HepG2 (cell line): Measurements from ENCODE around the gene ANO10. TPM values are rescaled to one million over a fixed set of nuclear protein-coding genes. Genes with fewer than 3 reads are reported as not detected.
A peak's percentile ranks its signal among the peaks of the same experiment; 100 is the strongest.
"Not testable (repeated sequence)": the region's sequence is repeated elsewhere in the genome, so short reads cannot be mapped to it uniquely, and the experiment has no call there.

ENCODE experiments used
- ATAC-seq: fragments of 200-7000 bp; cut with Tn5 transposase; 3 replicates; pipeline ENCODE4 v1.9.1; 2020; ENCODE audit warnings: mild to moderate bottlenecking, moderate library complexity
- BruUV-seq: library from RNA; stranded (reverse); fragments of 400-500 nt; replicated peaks from 2 replicates; lab custom pipeline; 2021; lab: Mats Ljungman, UMichigan
- CTCF ChIA-PET: fragments of 300-600 bp; formaldehyde crosslinking; extraction: SDS; loops from one replicate; lab custom pipeline; 2021; ENCODE audit warnings: low total read pairs, inconsistent platforms, low intra/inter-chr PET ratio; lab: Yijun Ruan, JAX
- POLR2A ChIA-PET: fragments of 350-600 bp; sonication (Branson Sonifier 250); formaldehyde crosslinking; loops from one replicate; lab custom pipeline; 2020; ENCODE audit warnings: antibody characterized with exemption, inconsistent platforms; lab: Yijun Ruan, JAX
- DNase-seq: peaks from one replicate; pipeline ENCODE4 v3.0.0-alpha.2; 2015; ENCODE audit warnings: low spot score
- FAIRE-seq: peaks from 3 replicates; lab custom pipeline; 2011; peaks lifted over from hg19 to GRCh38; lab: Jason Lieb, UNC
- H2AFZ ChIP-seq: one replicate; pipeline ENCODE4 v1.6.1; 2011; ENCODE audit warnings: low read length, inconsistent platforms
- H3K27ac ChIP-seq: fragments of 300-600 bp; 3 replicates; pipeline ENCODE4 v1.8.0; 2011; ENCODE audit warnings: mixed run types, mild to moderate bottlenecking, mixed read lengths, low read length, inconsistent platforms; ENCODE audit not compliant: insufficient read depth; ENCODE audit errors: extremely low read length
- H3K27me3 ChIP-seq, 2 experiments: fragments of 200-600 bp in 1 of 2; 2 replicates in 1 of 2; 3 replicates in 1 of 2; pipeline versions ENCODE4 v1.6.0 to v1.8.0; 2011; ENCODE audit warnings: low read length in 2 of 2, mild to moderate bottlenecking in 2 of 2, moderate library complexity in 2 of 2, inconsistent platforms in 1 of 2; ENCODE audit not compliant: insufficient read depth in 2 of 2, control insufficient read depth in 1 of 2
- H3K36me3 ChIP-seq, 2 experiments: fragments of 200-600 bp in 1 of 2; replicated peaks in 1 of 2; 2 replicates in 1 of 2; 3 replicates in 1 of 2; pipeline versions ENCODE4 v1.5.1 to v1.8.0; 2011; ENCODE audit warnings: low read length in 2 of 2, inconsistent platforms in 1 of 2; ENCODE audit not compliant: insufficient read depth in 2 of 2, control insufficient read depth in 1 of 2
- H3K4me1 ChIP-seq: 2 replicates; pipeline ENCODE4 v1.5.1; 2012; ENCODE audit warnings: low read length, inconsistent platforms; ENCODE audit not compliant: insufficient read depth
- H3K4me2 ChIP-seq: 2 replicates; pipeline ENCODE4 v1.6.0; 2011; ENCODE audit warnings: low read depth, low read length, inconsistent platforms
- H3K4me3 ChIP-seq, 3 experiments: fragments of 200-600 bp in 1 of 3; sonication (generic), shearing (Covaris generic) in 1 of 3; replicated peaks in 1 of 3; 2 replicates each; pipeline ENCODE4 v1.5.1; 2011 to 2016; ENCODE audit warnings: low read length in 3 of 3, inconsistent platforms in 2 of 3, low read depth in 2 of 3, mild to moderate bottlenecking in 2 of 3, control low read depth in 1 of 3, mixed read lengths in 1 of 3; ENCODE audit not compliant: insufficient read depth in 1 of 3
- H3K79me2 ChIP-seq: one replicate; pipeline ENCODE4 v1.6.1; 2011; ENCODE audit warnings: low read length, inconsistent platforms; ENCODE audit not compliant: insufficient read depth
- H3K9ac ChIP-seq: 2 replicates; pipeline ENCODE4 v1.6.0; 2011; ENCODE audit warnings: mild to moderate bottlenecking, low read depth, low read length, inconsistent platforms; ENCODE audit not compliant: insufficient read depth
- H3K9me3 ChIP-seq: 2 replicates; pipeline ENCODE4 v1.5.1; 2012; ENCODE audit warnings: mild to moderate bottlenecking, low read length
- H4K20me1 ChIP-seq: 2 replicates; pipeline ENCODE4 v1.6.0; 2011; ENCODE audit warnings: inconsistent platforms, mild to moderate bottlenecking, low read length, moderate library complexity; ENCODE audit not compliant: insufficient read depth
- ELF1 ChIP-seq: sonication (generic); formaldehyde crosslinking; IDR thresholded peaks from 2 replicates; pipeline ENCODE4 v1.4.0; 2020; ENCODE audit warnings: missing genetic modification reagents
- FOXA3 ChIP-seq: IDR thresholded peaks from 2 replicates; pipeline ENCODE4 v1.6.1; 2016; ENCODE audit warnings: missing genetic modification reagents, missing compliant biosample characterization
- NCOA2 ChIP-seq: sonication (generic); formaldehyde crosslinking; IDR thresholded peaks from 2 replicates; pipeline ENCODE4 v1.8.0; 2022; ENCODE audit warnings: inconsistent platforms
- SALL1 ChIP-seq: sonication (generic); formaldehyde crosslinking; IDR thresholded peaks from 2 replicates; pipeline ENCODE4 v1.8.0; 2022; ENCODE audit warnings: mild to moderate bottlenecking, missing genetic modification reagents
- YY1 ChIP-seq: IDR thresholded peaks from 2 replicates; pipeline ENCODE4 v1.6.1; 2011; ENCODE audit warnings: low read length, low read depth, moderate library complexity, mild to moderate bottlenecking; ENCODE audit not compliant: insufficient read depth, insufficient replicate concordance
- ZNF33A ChIP-seq: sonication (generic); formaldehyde crosslinking; IDR thresholded peaks from 2 replicates; pipeline ENCODE4 v1.5.1; 2020; ENCODE audit warnings: missing genetic modification reagents, mild to moderate bottlenecking, moderate library complexity, borderline replicate concordance
- ZNF552 ChIP-seq: sonication (generic); formaldehyde crosslinking; IDR thresholded peaks from 2 replicates; pipeline ENCODE4 v1.9.0; 2022; ENCODE audit warnings: missing genetic modification reagents, mild to moderate bottlenecking, borderline replicate concordance
- ZNF564 ChIP-seq: sonication (generic); formaldehyde crosslinking; IDR thresholded peaks from 2 replicates; pipeline ENCODE4 v1.8.1; 2023; ENCODE audit warnings: mild to moderate bottlenecking, missing genetic modification reagents
- WGBS: methylation state at CpG from one replicate; pipeline ENCODE4 v1.1.6; 2017; ENCODE audit warnings: low lambda C conversion rate; 5-methylcytosine and 5-hydroxymethylcytosine counted together
- in situ Hi-C: cut with HindIII; loops from 2 replicates; pipeline ENCODE4 v1.10.0; 2017; ENCODE audit warnings: low pct_unique_long_range_greater_than_20kb; ENCODE audit not compliant: extremely low pct_ligation_motif_present
- intact Hi-C: fragments of 100-400 bp; cut with micrococcal nuclease; formaldehyde crosslinking; loops from one replicate; pipeline ENCODE4 v1.10.0; 2022; ENCODE audit not compliant: unreplicated experiment
- polyA plus RNA-seq, 8 experiments: library from polyadenylated mRNA; depleted of rRNA in 3 of 8; stranded (reverse) in 7 of 8; unstranded in 1 of 8; fragments of >200 nt; fragmentation: Illumina TruSeq in 4 of 8; extraction: Trizol in 4 of 8; gene quantifications; 2 replicates each; pipeline versions ENCODE4 v1.2.1 to v1.2.3, GENCODE V29; 2011 to 2016; ENCODE audit warnings: low read depth in 4 of 8, missing spikeins in 1 of 8, mixed read lengths in 1 of 8; ENCODE audit not compliant: insufficient read depth in 1 of 8
- total RNA-seq, 5 experiments: library from RNA; depleted of rRNA; stranded (reverse); fragments of >200 nt; fragmentation: Illumina TruSeq; extraction: Trizol; gene quantifications; 2 replicates each; pipeline ENCODE4 v1.2.3, GENCODE V29; 2016; ENCODE audit warnings: low read depth in 1 of 5
- TF ChIP-seq, protein P1 (sequence below): sonication (generic); formaldehyde crosslinking; IDR thresholded peaks from 2 replicates; pipeline ENCODE4 v1.4.0; 2020; ENCODE audit warnings: missing genetic modification reagents
- TF ChIP-seq, protein P2 (sequence below): IDR thresholded peaks from 2 replicates; pipeline ENCODE4 v1.6.1; 2016; ENCODE audit warnings: missing compliant biosample characterization, missing genetic modification reagents, borderline replicate concordance
- TF ChIP-seq, protein P3 (sequence below): sonication (generic); formaldehyde crosslinking; IDR thresholded peaks from 2 replicates; pipeline ENCODE4 v1.4.0; 2020; ENCODE audit warnings: mild to moderate bottlenecking, low read depth, missing genetic modification reagents
- TF ChIP-seq, protein P4 (sequence below): sonication (generic); formaldehyde crosslinking; IDR thresholded peaks from 2 replicates; pipeline ENCODE4 v1.5.0; 2020; ENCODE audit warnings: mild to moderate bottlenecking, missing genetic modification reagents, moderate library complexity

ANO10 gene
- total and polyA plus RNA-seq, 2 of the 13 experiments (the other 11 are each of a cell fraction or from before 2014, with no cell fraction given) = 10.4 to 13.1 TPM

DNA sequence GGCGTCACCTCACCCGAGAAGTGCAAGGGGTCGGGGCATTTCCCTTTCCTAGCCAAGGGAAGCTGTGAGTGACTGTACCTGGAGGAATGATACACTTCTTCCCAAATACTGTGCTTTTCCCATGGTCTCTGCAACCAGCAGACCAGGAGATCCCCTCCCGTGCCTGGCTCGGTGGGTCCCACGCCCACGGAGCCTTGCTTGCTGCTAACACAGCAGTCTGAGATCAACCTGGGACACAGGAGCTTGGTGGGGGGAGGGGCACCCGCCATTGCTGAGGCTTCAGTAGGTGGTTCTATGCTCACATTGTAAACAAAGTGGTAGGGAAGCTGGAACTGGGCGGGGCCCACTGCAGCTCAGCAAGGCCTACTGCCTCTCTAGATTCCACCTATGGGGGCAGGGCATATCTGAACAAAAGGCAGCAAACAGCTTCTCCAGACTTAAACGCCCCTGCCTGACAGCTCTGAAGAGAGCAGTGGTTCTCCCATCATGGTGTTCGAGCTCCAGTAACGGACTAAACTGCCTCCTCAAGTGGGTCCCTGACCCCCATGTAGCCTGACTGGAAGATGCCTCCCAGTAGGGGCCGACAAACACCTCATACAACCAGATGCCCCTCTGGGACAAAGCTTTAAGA lies 37.6 kb upstream of the ANO10 start (continued):
- TF ChIP-seq, protein P1, sequence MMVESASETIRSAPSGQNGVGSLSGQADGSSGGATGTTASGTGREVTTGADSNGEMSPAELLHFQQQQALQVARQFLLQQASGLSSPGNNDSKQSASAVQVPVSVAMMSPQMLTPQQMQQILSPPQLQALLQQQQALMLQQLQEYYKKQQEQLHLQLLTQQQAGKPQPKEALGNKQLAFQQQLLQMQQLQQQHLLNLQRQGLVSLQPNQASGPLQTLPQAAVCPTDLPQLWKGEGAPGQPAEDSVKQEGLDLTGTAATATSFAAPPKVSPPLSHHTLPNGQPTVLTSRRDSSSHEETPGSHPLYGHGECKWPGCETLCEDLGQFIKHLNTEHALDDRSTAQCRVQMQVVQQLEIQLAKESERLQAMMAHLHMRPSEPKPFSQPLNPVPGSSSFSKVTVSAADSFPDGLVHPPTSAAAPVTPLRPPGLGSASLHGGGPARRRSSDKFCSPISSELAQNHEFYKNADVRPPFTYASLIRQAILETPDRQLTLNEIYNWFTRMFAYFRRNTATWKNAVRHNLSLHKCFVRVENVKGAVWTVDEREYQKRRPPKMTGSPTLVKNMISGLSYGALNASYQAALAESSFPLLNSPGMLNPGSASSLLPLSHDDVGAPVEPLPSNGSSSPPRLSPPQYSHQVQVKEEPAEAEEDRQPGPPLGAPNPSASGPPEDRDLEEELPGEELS (CRISPR knock-in tag) = no peak
- TF ChIP-seq ZNF564 (CRISPR knock-in tag) (no peak), ELF1 (CRISPR knock-in tag) (no peak), YY1 (peak; percentile 19), ZNF552 (CRISPR knock-in tag) (no peak), NCOA2 (no peak), FOXA3 (CRISPR knock-in tag) (peak; percentile 17; the same call in 1 of the 2 replicates), SALL1 (CRISPR knock-in tag) (peak; percentile 14; the same call in 1 of the 2 replicates), ZNF33A (CRISPR knock-in tag) (no peak)
- TF ChIP-seq, protein P2, sequence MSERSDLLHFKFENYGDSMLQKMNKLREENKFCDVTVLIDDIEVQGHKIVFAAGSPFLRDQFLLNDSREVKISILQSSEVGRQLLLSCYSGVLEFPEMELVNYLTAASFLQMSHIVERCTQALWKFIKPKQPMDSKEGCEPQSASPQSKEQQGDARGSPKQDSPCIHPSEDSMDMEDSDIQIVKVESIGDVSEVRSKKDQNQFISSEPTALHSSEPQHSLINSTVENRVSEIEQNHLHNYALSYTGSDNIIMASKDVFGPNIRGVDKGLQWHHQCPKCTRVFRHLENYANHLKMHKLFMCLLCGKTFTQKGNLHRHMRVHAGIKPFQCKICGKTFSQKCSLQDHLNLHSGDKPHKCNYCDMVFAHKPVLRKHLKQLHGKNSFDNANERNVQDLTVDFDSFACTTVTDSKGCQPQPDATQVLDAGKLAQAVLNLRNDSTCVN (CRISPR knock-in tag) = peak; percentile 88
- TF ChIP-seq, protein P3, sequence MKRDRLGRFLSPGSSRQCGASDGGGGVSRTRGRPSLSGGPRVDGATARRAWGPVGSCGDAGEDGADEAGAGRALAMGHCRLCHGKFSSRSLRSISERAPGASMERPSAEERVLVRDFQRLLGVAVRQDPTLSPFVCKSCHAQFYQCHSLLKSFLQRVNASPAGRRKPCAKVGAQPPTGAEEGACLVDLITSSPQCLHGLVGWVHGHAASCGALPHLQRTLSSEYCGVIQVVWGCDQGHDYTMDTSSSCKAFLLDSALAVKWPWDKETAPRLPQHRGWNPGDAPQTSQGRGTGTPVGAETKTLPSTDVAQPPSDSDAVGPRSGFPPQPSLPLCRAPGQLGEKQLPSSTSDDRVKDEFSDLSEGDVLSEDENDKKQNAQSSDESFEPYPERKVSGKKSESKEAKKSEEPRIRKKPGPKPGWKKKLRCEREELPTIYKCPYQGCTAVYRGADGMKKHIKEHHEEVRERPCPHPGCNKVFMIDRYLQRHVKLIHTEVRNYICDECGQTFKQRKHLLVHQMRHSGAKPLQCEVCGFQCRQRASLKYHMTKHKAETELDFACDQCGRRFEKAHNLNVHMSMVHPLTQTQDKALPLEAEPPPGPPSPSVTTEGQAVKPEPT (CRISPR knock-in tag) = no peak
- TF ChIP-seq, protein P4, sequence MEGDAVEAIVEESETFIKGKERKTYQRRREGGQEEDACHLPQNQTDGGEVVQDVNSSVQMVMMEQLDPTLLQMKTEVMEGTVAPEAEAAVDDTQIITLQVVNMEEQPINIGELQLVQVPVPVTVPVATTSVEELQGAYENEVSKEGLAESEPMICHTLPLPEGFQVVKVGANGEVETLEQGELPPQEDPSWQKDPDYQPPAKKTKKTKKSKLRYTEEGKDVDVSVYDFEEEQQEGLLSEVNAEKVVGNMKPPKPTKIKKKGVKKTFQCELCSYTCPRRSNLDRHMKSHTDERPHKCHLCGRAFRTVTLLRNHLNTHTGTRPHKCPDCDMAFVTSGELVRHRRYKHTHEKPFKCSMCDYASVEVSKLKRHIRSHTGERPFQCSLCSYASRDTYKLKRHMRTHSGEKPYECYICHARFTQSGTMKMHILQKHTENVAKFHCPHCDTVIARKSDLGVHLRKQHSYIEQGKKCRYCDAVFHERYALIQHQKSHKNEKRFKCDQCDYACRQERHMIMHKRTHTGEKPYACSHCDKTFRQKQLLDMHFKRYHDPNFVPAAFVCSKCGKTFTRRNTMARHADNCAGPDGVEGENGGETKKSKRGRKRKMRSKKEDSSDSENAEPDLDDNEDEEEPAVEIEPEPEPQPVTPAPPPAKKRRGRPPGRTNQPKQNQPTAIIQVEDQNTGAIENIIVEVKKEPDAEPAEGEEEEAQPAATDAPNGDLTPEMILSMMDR (CRISPR knock-in tag) = 0 out of 2 replicates have a peak, but pooled peaks have one; percentile 12

DNA sequence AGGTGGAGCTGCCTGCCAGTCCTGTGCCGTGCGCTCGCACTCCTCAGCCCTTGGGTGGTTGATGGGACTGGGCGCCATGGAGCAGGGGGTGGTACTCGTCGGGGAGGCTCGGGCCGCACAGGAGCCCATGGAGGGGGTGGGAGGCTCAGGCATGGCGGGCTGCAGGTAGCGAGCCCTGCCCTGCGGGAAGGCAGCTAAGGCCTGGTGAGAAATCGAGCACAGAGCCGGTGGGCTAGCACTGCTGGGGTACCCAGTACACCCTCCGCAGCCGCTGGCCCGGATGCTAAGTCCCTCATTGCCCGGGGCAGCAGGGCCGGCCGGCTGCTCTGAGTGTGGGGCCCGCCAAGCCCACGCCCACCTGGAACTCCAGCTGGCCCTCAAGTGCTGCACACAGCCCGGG lies 34.6 kb upstream of the ANO10 start:
- ATAC-seq, DNase-seq, H4K20me1 ChIP-seq, H2AFZ ChIP-seq, H3K4me2 ChIP-seq, H3K4me3 ChIP-seq, FAIRE-seq, POLR2A ChIA-PET, H3K9ac ChIP-seq, CTCF ChIA-PET, H3K4me1 ChIP-seq, intact Hi-C loops, BruUV-seq, H3K79me2 ChIP-seq, in situ Hi-C loops, H3K9me3 ChIP-seq, H3K27me3 ChIP-seq, H3K27ac ChIP-seq, H3K36me3 ChIP-seq: not testable (repeated sequence)
- no CpG with 5 or more reads among the region's 22 CpGs for WGBS
